Myocyte (in vitro differentiated cells): Measurements from ENCODE around the gene AREG. TPM values are rescaled to one million over a fixed set of nuclear protein-coding genes. Genes with fewer than 3 reads are reported as not detected.
"Not testable (repeated sequence)": the region's sequence is repeated elsewhere in the genome, so short reads cannot be mapped to it uniquely, and the experiment has no call there.

Source experiments
- DNase-seq: peaks from one replicate; pipeline ENCODE4 v3.0.0-alpha.2; 2012; ENCODE audit warnings: low read depth
- polyA plus RNA-seq: library from polyadenylated mRNA; unstranded; fragments of >200 nt; gene quantifications from one replicate; pipeline ENCODE4 v1.2.1, GENCODE V29; 2012; ENCODE audit warnings: missing spikeins
- total RNA-seq: library from RNA; depleted of rRNA; stranded (reverse); fragments of >200 nt; gene quantifications from 2 replicates; pipeline ENCODE4 v1.2.3, GENCODE V29; 2014

Gene AREG
- not detected in 2 replicates for total RNA-seq
- polyA plus RNA-seq: 0.10 TPM

- peak; percentile 68 for DNase-seq
Measured at GRCh38 chr4:74444891-74445642, at the start of gene AREG. Gene AREG (plus strand): TSS chr4:74445136. CDS start chr4:74445346, 210 bp downstream.

GRCh38 chr4:74395633-74396032 is 49.3 kb upstream of the AREG start:
- peak; percentile 9 for DNase-seq

- DNase-seq: no peak
Measured at GRCh38 chr4:74397748-74398426, 47.0 kb upstream of the AREG start.

GRCh38 chr4:74398894-74399589 is 45.9 kb upstream of the AREG start:
- not testable (repeated sequence) for DNase-seq

- no peak for DNase-seq
Measured at GRCh38 chr4:74400395-74400794, 44.5 kb upstream of the AREG start.

GRCh38 chr4:74402692-74403456 is 42.1 kb upstream of the AREG start:
- no peak for DNase-seq

- no peak for DNase-seq
Measured at GRCh38 chr4:74407891-74408290, 37.0 kb upstream of the AREG start.

- no peak for DNase-seq
Measured at GRCh38 chr4:74408639-74409038, 36.3 kb upstream of the AREG start.

GRCh38 chr4:74410272-74410671 is 34.7 kb upstream of the AREG start:
- no peak for DNase-seq

- DNase-seq: no peak
Measured at GRCh38 chr4:74412225-74412624, 32.7 kb upstream of the AREG start.

GRCh38 chr4:74413265-74413664 is 31.7 kb upstream of the AREG start:
- no peak for DNase-seq

GRCh38 chr4:74414149-74414809 is 30.7 kb upstream of the AREG start:
- DNase-seq: no peak

GRCh38 chr4:74415602-74416300 is 29.2 kb upstream of the AREG start:
- no peak for DNase-seq

- peak; percentile 59 for DNase-seq
Measured at GRCh38 chr4:74418063-74418670, 26.8 kb upstream of the AREG start.

GRCh38 chr4:74420863-74421262 is 24.1 kb upstream of the AREG start:
- DNase-seq: no peak

GRCh38 chr4:74423104-74423503 is 21.8 kb upstream of the AREG start:
- peak; percentile 49 for DNase-seq

- no peak for DNase-seq
Measured at GRCh38 chr4:74424111-74424510, 20.8 kb upstream of the AREG start.

GRCh38 chr4:74426101-74426500 is 18.8 kb upstream of the AREG start:
- DNase-seq: no peak

- DNase-seq: no peak
Measured at GRCh38 chr4:74428276-74428675, 16.7 kb upstream of the AREG start.
